Peyer's patch (tissue), 4 donors: Measurements from ENCODE around the gene OR6J1. TPM values are rescaled to one million over a fixed set of nuclear protein-coding genes. Genes with fewer than 3 reads are reported as not detected.

Source experiments
- DNase-seq, 3 donors: peaks; one replicate each; pipeline ENCODE4 v3.0.0-alpha.2; 2017 to 2019
- H3K27ac ChIP-seq, 4 donors: fragments of 200-600 bp; sonication (generic); one replicate each; pipeline ENCODE4 v1.5.1; 2016 to 2019
- H3K27me3 ChIP-seq, 2 donors: fragments of 200-600 bp; sonication (generic); one replicate each; pipeline ENCODE4 v1.5.1; 2019
- H3K36me3 ChIP-seq, 3 donors: fragments of 200-600 bp; sonication (generic); one replicate each; pipeline ENCODE4 v1.5.1; 2016 to 2019
- H3K4me1 ChIP-seq, 4 donors: fragments of 200-600 bp; sonication (generic); one replicate each; pipeline ENCODE4 v1.5.1; 2016 to 2019
- H3K4me3 ChIP-seq, 4 donors: fragments of 200-600 bp; sonication (generic); 1 replicate in 3 of 4; 2 replicates in 1 of 4; pipeline ENCODE4 v1.5.1; 2016 to 2019; ENCODE audit warnings: mild to moderate bottlenecking in 1 of 4
- H3K9me3 ChIP-seq, 4 donors: fragments of 200-600 bp; sonication (generic); one replicate each; pipeline ENCODE4 v1.5.1; 2016 to 2019; ENCODE audit warnings: mild to moderate bottlenecking in 1 of 4
- POLR2A ChIP-seq, 2 donors: fragments of 450-650 bp; IDR thresholded peaks; one replicate each; pipeline ENCODE4 v1.5.1; 2017; ENCODE audit warnings: antibody characterized with exemption in 2 of 2, mild to moderate bottlenecking in 2 of 2, moderate library complexity in 2 of 2
- total RNA-seq, 4 donors: library from RNA; depleted of rRNA; stranded (reverse); fragments of >200 nt; gene quantifications; one replicate each; pipeline ENCODE4 v1.1.0, GENCODE V29; 2016
- TF ChIP-seq, protein P1 (sequence below), 6 experiments: fragments of 450-650 bp in 4 of 6; fragments of 200-600 bp in 2 of 6; sonication (generic) in 1 of 6; IDR thresholded peaks; one replicate each; pipeline ENCODE4 v1.5.1; 2017 to 2019; ENCODE audit warnings: antibody characterized with exemption in 6 of 6, mild to moderate bottlenecking in 3 of 6, moderate library complexity in 1 of 6

The OR6J1 gene
- total RNA-seq, 4 donors from 2014 or later: 0.18 TPM; not detected in 3

DNA sequence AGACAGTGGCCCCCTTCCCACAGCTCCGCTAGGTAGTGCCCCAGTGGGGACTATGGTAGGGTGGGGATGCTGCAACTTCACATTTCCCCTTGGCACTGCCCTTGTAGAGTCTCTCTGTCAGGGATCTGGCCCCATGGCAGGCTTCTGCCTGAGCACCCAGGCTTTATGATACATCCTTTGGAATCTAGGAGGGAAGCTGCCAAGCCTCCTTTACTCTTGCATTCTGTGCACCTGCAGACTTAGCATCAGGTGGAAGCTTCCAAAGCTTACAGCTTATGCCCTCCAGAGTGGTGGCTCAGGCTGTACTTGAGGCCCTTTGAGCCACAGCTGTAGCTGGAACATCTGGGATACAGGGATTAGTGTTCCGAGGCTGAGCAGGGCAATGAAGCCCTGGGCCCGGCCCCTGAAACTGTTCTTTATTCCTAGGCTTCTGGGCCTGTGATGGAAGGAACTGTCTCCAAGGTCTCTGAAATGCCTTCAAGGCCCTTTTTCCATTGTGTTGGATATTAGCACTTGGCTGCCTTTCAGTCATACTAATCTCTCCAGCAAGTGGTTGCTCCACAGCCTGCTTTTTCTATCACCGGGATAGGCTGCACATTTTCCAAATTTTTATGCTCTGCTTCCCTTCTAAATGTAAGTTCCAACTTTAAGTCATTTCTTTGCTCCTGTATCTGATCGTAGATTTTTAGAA lies 22.2 kb upstream of the OR6J1 start:
- Histone ChIP-seq H3K27me3 (no peaks in the 10 kb centered on the region), H3K27ac (no peak overlapping the region), H3K4me1 (no peaks in the 10 kb centered on the region), H3K9me3 (no peaks in the 10 kb centered on the region), H3K4me3 (no peak overlapping the region), H3K36me3 (no peaks in the 10 kb centered on the region)
- TF ChIP-seq POLR2A (IDR thresholded peaks at IDR 0.05): no peak
- TF ChIP-seq, protein P1, sequence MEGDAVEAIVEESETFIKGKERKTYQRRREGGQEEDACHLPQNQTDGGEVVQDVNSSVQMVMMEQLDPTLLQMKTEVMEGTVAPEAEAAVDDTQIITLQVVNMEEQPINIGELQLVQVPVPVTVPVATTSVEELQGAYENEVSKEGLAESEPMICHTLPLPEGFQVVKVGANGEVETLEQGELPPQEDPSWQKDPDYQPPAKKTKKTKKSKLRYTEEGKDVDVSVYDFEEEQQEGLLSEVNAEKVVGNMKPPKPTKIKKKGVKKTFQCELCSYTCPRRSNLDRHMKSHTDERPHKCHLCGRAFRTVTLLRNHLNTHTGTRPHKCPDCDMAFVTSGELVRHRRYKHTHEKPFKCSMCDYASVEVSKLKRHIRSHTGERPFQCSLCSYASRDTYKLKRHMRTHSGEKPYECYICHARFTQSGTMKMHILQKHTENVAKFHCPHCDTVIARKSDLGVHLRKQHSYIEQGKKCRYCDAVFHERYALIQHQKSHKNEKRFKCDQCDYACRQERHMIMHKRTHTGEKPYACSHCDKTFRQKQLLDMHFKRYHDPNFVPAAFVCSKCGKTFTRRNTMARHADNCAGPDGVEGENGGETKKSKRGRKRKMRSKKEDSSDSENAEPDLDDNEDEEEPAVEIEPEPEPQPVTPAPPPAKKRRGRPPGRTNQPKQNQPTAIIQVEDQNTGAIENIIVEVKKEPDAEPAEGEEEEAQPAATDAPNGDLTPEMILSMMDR (IDR thresholded peaks at IDR 0.05): no peak
- no peak for DNase-seq

DNA sequence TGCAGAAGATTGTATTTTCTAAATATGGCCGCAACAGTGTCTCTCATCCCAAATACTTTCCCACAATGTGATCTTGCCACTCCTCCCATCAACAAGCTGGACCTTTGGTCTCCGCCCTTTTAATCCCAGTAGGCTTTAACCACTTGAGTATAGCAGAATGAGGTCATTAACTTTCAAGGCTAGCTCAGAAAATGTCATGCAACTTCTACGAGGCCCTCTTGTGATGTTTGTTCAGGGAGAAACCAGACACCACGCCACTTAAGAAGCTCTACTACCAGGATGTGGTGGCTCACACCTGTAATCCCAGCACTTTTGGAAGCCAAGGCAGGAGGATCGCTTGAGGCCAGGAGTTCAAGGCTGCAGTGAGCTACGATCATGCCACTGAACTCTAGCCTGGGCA lies 20.1 kb upstream of the OR6J1 start:
- Histone ChIP-seq H3K9me3 (no peaks in the 10 kb centered on the region), H3K4me3 (no peak overlapping the region), H3K27me3 (no peaks in the 10 kb centered on the region), H3K4me1 (no peaks in the 10 kb centered on the region), H3K36me3 (no peaks in the 10 kb centered on the region), H3K27ac (no peak overlapping the region)
- TF ChIP-seq, protein P1 (IDR thresholded peaks at IDR 0.05): no peak
- no peak for TF ChIP-seq POLR2A (IDR thresholded peaks at IDR 0.05)
- DNase-seq: no peak

DNA sequence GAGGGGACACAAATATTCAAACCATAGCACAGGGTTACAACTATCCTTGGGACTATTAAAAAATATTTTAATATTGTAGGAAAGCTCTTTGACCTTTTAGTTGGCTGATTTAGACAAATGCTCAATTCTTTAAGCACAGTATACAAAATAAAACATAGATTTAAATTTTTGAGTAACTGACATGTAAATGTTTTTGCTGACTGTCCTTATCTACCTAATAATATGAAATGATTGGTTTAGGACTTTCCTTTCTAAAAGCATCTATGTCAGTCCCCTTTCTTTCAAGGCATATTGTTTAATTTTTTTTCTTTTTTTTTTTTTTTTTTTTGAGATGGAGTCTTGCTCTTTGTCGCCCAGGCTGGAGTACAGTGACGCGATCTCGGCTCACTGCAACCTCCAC lies 16.5 kb upstream of the OR6J1 start:
- DNase-seq: no peak
- Histone ChIP-seq H3K27me3 (no peaks in the 10 kb centered on the region), H3K27ac (no peak overlapping the region), H3K4me3 (no peak overlapping the region), H3K9me3 (no peaks in the 10 kb centered on the region), H3K4me1 (no peaks in the 10 kb centered on the region), H3K36me3 (no peaks in the 10 kb centered on the region)
- TF ChIP-seq POLR2A (IDR thresholded peaks at IDR 0.05): no peak
- TF ChIP-seq, protein P1 (IDR thresholded peaks at IDR 0.05): no peak

- no peak for DNase-seq
- Histone ChIP-seq H3K27me3 (no peaks in the 10 kb centered on the region), H3K27ac (no peak overlapping the region), H3K4me3 (no peak overlapping the region), H3K4me1 (no peaks in the 10 kb centered on the region), H3K36me3 (no peaks in the 10 kb centered on the region), H3K9me3 (no peaks in the 10 kb centered on the region)
- TF ChIP-seq, protein P1 (IDR thresholded peaks at IDR 0.05): no peak
- TF ChIP-seq POLR2A (IDR thresholded peaks at IDR 0.05): no peak
Measured at GRCh38 chr14:22658946-22659345, 14.8 kb upstream of the OR6J1 start.

DNA sequence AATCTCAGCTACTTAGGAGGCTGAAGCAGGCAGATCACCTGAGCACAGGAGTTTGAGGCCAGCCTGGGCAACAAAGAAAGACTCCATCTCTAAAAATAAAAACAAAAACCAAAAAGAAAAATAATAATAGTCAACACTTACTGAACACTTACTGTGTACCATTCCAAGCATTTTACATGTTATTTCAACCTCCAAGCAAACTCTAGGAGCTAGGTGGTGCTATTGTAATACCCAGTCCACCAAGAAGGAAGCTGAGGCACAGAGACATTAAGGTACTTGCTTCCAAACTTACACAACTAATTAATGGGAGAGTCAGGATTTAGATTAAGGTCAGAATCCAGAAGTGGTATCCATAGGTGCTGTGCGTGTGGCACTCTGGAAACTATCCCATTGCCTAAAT lies 13.7 kb upstream of the OR6J1 start:
- Histone ChIP-seq H3K4me3 (no peak overlapping the region), H3K27ac (no peak overlapping the region), H3K9me3 (no peaks in the 10 kb centered on the region), H3K27me3 (no peaks in the 10 kb centered on the region), H3K36me3 (no peaks in the 10 kb centered on the region), H3K4me1 (no peaks in the 10 kb centered on the region)
- no peak for DNase-seq
- no peak for TF ChIP-seq POLR2A (IDR thresholded peaks at IDR 0.05)
- TF ChIP-seq, protein P1 (IDR thresholded peaks at IDR 0.05): peak in 3 of 6 experiments; percentile 35 to 46 (median 45)
